Heart right ventricle (tissue), 16 donors: ENCODE results near the gene ITFG1. TPM values are rescaled to one million over a fixed set of nuclear protein-coding genes. Genes with fewer than 3 reads are reported as not detected.
"Not testable (repeated sequence)": the region's sequence is repeated elsewhere in the genome, so short reads cannot be mapped to it uniquely, and the experiment has no call there.

ENCODE experiments used
- ATAC-seq, 8 donors: fragments of 200-7000 bp; cut with Tn5 transposase; one replicate each; pipeline ENCODE4 v1.9.1; 2020; ENCODE audit warnings: mild to moderate bottlenecking in 8 of 8, moderate library complexity in 8 of 8, moderate number of reproducible peaks in 1 of 8
- DNase-seq, 2 donors: peaks; one replicate each; pipeline ENCODE4 v3.0.0-alpha.2; 2020
- H3K27ac ChIP-seq, 10 donors: fragments of 200-600 bp; sonication (generic) in 2 of 10; one replicate each; pipeline versions ENCODE4 v1.5.0 to v1.8.0; 2020 to 2022; ENCODE audit warnings: mild to moderate bottlenecking in 3 of 10
- H3K27me3 ChIP-seq, 7 donors: fragments of 200-600 bp; one replicate each; pipeline ENCODE4 v1.8.0; 2021 to 2022; ENCODE audit warnings: mild to moderate bottlenecking in 2 of 7
- H3K36me3 ChIP-seq, 9 donors: fragments of 200-600 bp; sonication (generic) in 1 of 9; one replicate each; pipeline versions ENCODE4 v1.5.0 to v1.8.0; 2020 to 2022; ENCODE audit warnings: mild to moderate bottlenecking in 2 of 9
- H3K4me1 ChIP-seq, 9 donors: fragments of 200-600 bp; sonication (generic) in 1 of 9; one replicate each; pipeline versions ENCODE4 v1.5.0 to v1.8.0; 2020 to 2022; ENCODE audit warnings: mild to moderate bottlenecking in 4 of 9
- H3K4me3 ChIP-seq, 10 donors: fragments of 200-600 bp; sonication (generic) in 2 of 10; one replicate each; pipeline versions ENCODE4 v1.5.0 to v1.8.0; 2020 to 2022; ENCODE audit warnings: mild to moderate bottlenecking in 7 of 10, moderate library complexity in 2 of 10
- H3K9me3 ChIP-seq, 11 donors: fragments of 200-600 bp in 10 of 11; sonication (generic) in 2 of 11; one replicate each; pipeline versions ENCODE4 v1.5.0 to v1.8.0; 2013 to 2022; ENCODE audit warnings: mild to moderate bottlenecking in 2 of 11, control low read depth in 1 of 11, moderate library complexity in 1 of 11
- CTCF ChIP-seq, 9 donors: fragments of 200-600 bp; sonication (generic) in 2 of 9; IDR thresholded peaks; one replicate each; pipeline versions ENCODE4 v1.5.0 to v1.8.0; 2021 to 2022; ENCODE audit warnings: antibody characterized with exemption in 9 of 9, mild to moderate bottlenecking in 5 of 9, moderate library complexity in 1 of 9
- WGBS, 2 donors: extraction: QIAGEN DNeasy Blood & Tissue Kit; methylation state at CpG; one replicate each; pipeline ENCODE4 v1.1.7; 2013; ENCODE audit warnings: inconsistent platforms in 1 of 2; 5-methylcytosine and 5-hydroxymethylcytosine counted together
- intact Hi-C, 10 donors: fragments of 100-400 bp; cut with DNase I; formaldehyde crosslinking; loops; one replicate each; pipeline versions ENCODE4 v1.11.1 to v1.14.2; 2022
- polyA plus RNA-seq, 2 donors: library from polyadenylated mRNA; stranded (reverse); fragments of 200-250 nt; gene quantifications; one replicate each; pipeline ENCODE4 v1.2.3, GENCODE V29; 2013
- total RNA-seq, 10 donors: library from RNA; stranded (reverse); fragmentation: NEBNext Ultra II Directional in 3 of 10; extraction: Animal tissue kit (Norgen Biotek cat#: 25700) in 3 of 10; gene quantifications; one replicate each; pipeline versions ENCODE4 v1.2.1 to v1.2.4, GENCODE V29; 2021 to 2023
- donor health status: Arrhythmogenic right ventricular cardiomyopathy.
- donor health status: ischemic (EF 13 %, LVEDD 7.1; RV severe dilation, severe dysfunction).
- donor health status: healthy with polysubstance abuse.
- donor health status: DM: no; HTN: yes; CAD: no.
- donor health status: DM: no; HTN: no; CAD: no.
- donor health status: ischemic (EF 25% LVEDD 6.9; RV normal size, moderate dysfunction).
- donor health status: ischemic (EF 25% LVEDD 5.7; RV mildly dilated, moderate dysfunction).
- donor health status: healthy.
- donor health status: DM: yes; HTN: yes; CAD: no.
- donor health status: Ischemic cardiomyopathy.
- donor health status: ischemic (EF 35%, LVEDD 5.7; RV mildly dilated, moderate dysfunction).
- donor health status: nonischemic (EF 11% LVEDD 7.7; RV severe dilation, severe dysfunction).
- donor health status: DM: yes; HTN: yes; CAD: no.
- donor health status: PGD.
- donor health status: ischemic (EF 29% LVEDD 5.4; RV normal size, mild dysfunction).
- donor health status: nonischemic (EF 23%, LVEDD 6.1; RV moderate dilation, normal function).

Gene ITFG1
- total and polyA plus RNA-seq, 12 donors: 10.1 to 94.5 (median 72.3) TPM

GRCh38 chr16:47211218-47211617, 249.6 kb downstream of the ITFG1 start:
- H3K4me3 ChIP-seq: no peak overlapping the region
- H3K27me3 ChIP-seq: no peaks in the 10 kb centered on the region
- intact Hi-C loops: no loop called here
- no peaks in the 10 kb centered on the region for H3K4me1 ChIP-seq
- no peaks in the 10 kb centered on the region for H3K9me3 ChIP-seq
- TF ChIP-seq CTCF (IDR thresholded peaks at IDR 0.05): no peak
- no peak for DNase-seq
- WGBS, 2 donors: 95 to 97% methylated on average over 4 of the region's 4 CpGs
- peaks cover 0 to 12% (median 0%) of the 10 kb centered on the region in 9 donors for H3K36me3 ChIP-seq
- no peak overlapping the region for H3K27ac ChIP-seq
- ATAC-seq: no peak

- H3K4me1 ChIP-seq: no peaks in the 10 kb centered on the region
- ATAC-seq (no peak), DNase-seq (no peak)
- no peak overlapping the region for H3K27ac ChIP-seq
- no peaks in the 10 kb centered on the region for H3K9me3 ChIP-seq
- H3K4me3 ChIP-seq: no peak overlapping the region
- peak in 4 of 9 donors; percentile 15 to 32 (median 22) for TF ChIP-seq CTCF (IDR thresholded peaks at IDR 0.05)
- no peaks in the 10 kb centered on the region for H3K27me3 ChIP-seq
- intact Hi-C loops: no loop called here
- 77 to 80% methylated on average over 4 of the region's 4 CpGs for WGBS, 2 donors
- H3K36me3 ChIP-seq: no peaks in the 10 kb centered on the region
Measured at GRCh38 chr16:47204736-47205504, 255.9 kb downstream of the ITFG1 start.

- WGBS, 2 donors: 91 to 93% methylated on average over 4 of the region's 4 CpGs
- H3K4me3 ChIP-seq, H3K9me3 ChIP-seq, H3K4me1 ChIP-seq, H3K36me3 ChIP-seq, intact Hi-C loops, DNase-seq, H3K27ac ChIP-seq, ATAC-seq, H3K27me3 ChIP-seq: not testable (repeated sequence)
Measured at GRCh38 chr16:47203433-47203832, 257.4 kb downstream of the ITFG1 start.

GRCh38 chr16:47198180-47198575, 262.7 kb downstream of the ITFG1 start:
- Histone ChIP-seq H3K9me3 (no peaks in the 10 kb centered on the region), H3K27ac (no peak overlapping the region), H3K36me3 (no peaks in the 10 kb centered on the region), H3K27me3 (no peaks in the 10 kb centered on the region), H3K4me1 (peaks cover 0 to 16% (median 10%) of the 10 kb centered on the region in 9 donors), H3K4me3 (no peak overlapping the region)
- no peak for TF ChIP-seq CTCF (IDR thresholded peaks at IDR 0.05)
- no peak for ATAC-seq
- WGBS, 2 donors: 96 to 97% methylated on average over 2 of the region's 2 CpGs
- DNase-seq: no peak
- intact Hi-C loops: no loop called here

- Histone ChIP-seq H3K36me3 (no peaks in the 10 kb centered on the region), H3K27ac (no peak overlapping the region), H3K9me3 (no peaks in the 10 kb centered on the region), H3K27me3 (no peaks in the 10 kb centered on the region), H3K4me1 (peaks cover 0 to 16% (median 10%) of the 10 kb centered on the region in 9 donors), H3K4me3 (no peak overlapping the region)
- ATAC-seq: peak; percentile 73 to 98 (median 91)
- TF ChIP-seq CTCF (IDR thresholded peaks at IDR 0.05): no peak
- intact Hi-C loops: loop anchor here in 1 of 10 donors (2.0 kb wide), 1 partner anchor 53 kb away; no protein-coding TSS in a partner anchor
- WGBS, 2 donors: 49 to 50% methylated on average over 6 of the region's 6 CpGs
- peak; percentile 51 to 66 for DNase-seq
Measured at GRCh38 chr16:47197536-47198179, 263.2 kb downstream of the ITFG1 start.
